IMR-90 (cell line): Measurements from ENCODE around the gene FDXR. TPM values are rescaled to one million over a fixed set of nuclear protein-coding genes. Genes with fewer than 3 reads are reported as not detected.

Source experiments
- ATAC-seq: fragments of 200-7000 bp; cut with Tn5 transposase; 2 replicates; pipeline ENCODE4 v1.9.1; 2020; ENCODE audit warnings: low read depth, mild to moderate bottlenecking, moderate library complexity
- BruUV-seq: library from RNA; stranded (reverse); fragments of 400-500 nt; replicated peaks from 2 replicates; lab custom pipeline; 2021; lab: Mats Ljungman, UMichigan
- CTCF ChIA-PET: fragments of 300-600 bp; formaldehyde crosslinking; extraction: SDS; loops from one replicate; lab custom pipeline; 2021; ENCODE audit warnings: antibody characterized with exemption; lab: Yijun Ruan, JAX
- POLR2A ChIA-PET: fragments of 300-600 bp; sonication (Branson Sonifier 250); formaldehyde crosslinking; loops from one replicate; lab custom pipeline; 2022; ENCODE audit warnings: antibody characterized with exemption; ENCODE audit not compliant: unreplicated experiment; lab: Charles Lee
- DNase-seq: peaks from one replicate; pipeline ENCODE4 v3.0.0; 2013
- H2AFZ ChIP-seq: replicated peaks from 2 replicates; pipeline ENCODE3; 2013; ENCODE audit warnings: low read length, mild to moderate bottlenecking; ENCODE audit not compliant: poor library complexity
- H2AK5ac ChIP-seq: 2 replicates; pipeline ENCODE4 v1.6.1; 2013; ENCODE audit warnings: low read depth, low read length, inconsistent platforms
- H2AK9ac ChIP-seq: replicated peaks from 2 replicates; pipeline ENCODE3; 2013; ENCODE audit warnings: mild to moderate bottlenecking, low read depth, low read length, moderate library complexity; ENCODE audit not compliant: poor library complexity
- H2BK120ac ChIP-seq: 2 replicates; pipeline ENCODE4 v1.6.1; 2013; ENCODE audit warnings: low read depth, low read length, inconsistent platforms
- H2BK15ac ChIP-seq: 3 replicates; pipeline ENCODE4 v1.6.1; 2013; ENCODE audit warnings: low read depth, low read length, inconsistent platforms
- H2BK20ac ChIP-seq: 2 replicates; pipeline ENCODE4 v1.6.1; 2013; ENCODE audit warnings: low read depth, mild to moderate bottlenecking, inconsistent platforms, low read length, moderate library complexity
- H2BK5ac ChIP-seq: 2 replicates; pipeline ENCODE4 v1.6.1; 2013; ENCODE audit warnings: mild to moderate bottlenecking, low read depth, low read length, inconsistent platforms; ENCODE audit not compliant: poor library complexity, severe bottlenecking
- H3K14ac ChIP-seq: replicated peaks from 2 replicates; pipeline ENCODE4 v1.6.1; 2013; ENCODE audit warnings: low read depth, low read length, inconsistent platforms
- H3K18ac ChIP-seq: 2 replicates; pipeline ENCODE4 v1.6.1; 2013; ENCODE audit warnings: low read depth, low read length, control low read depth
- H3K23ac ChIP-seq: 2 replicates; pipeline ENCODE4 v1.6.1; 2013; ENCODE audit warnings: low read depth, low read length, inconsistent platforms
- H3K27ac ChIP-seq: 2 replicates; pipeline ENCODE4 v1.5.1; 2013; ENCODE audit warnings: mild to moderate bottlenecking, control low read depth, low read length; ENCODE audit not compliant: insufficient read depth
- H3K27me3 ChIP-seq: 2 replicates; pipeline ENCODE4 v1.6.1; 2013; ENCODE audit warnings: low read length; ENCODE audit not compliant: control insufficient read depth, insufficient read depth
- H3K36me3 ChIP-seq: 2 replicates; pipeline ENCODE4 v1.6.1; 2013; ENCODE audit warnings: low read length, mixed read lengths; ENCODE audit not compliant: control insufficient read depth, insufficient read depth
- H3K4ac ChIP-seq: 2 replicates; pipeline ENCODE4 v1.6.1; 2013; ENCODE audit warnings: low read depth, low read length, inconsistent platforms
- H3K4me1 ChIP-seq: 2 replicates; pipeline ENCODE4 v1.6.1; 2013; ENCODE audit warnings: low read length, mixed read lengths; ENCODE audit not compliant: control insufficient read depth, insufficient read depth
- H3K4me2 ChIP-seq: 2 replicates; pipeline ENCODE4 v1.6.1; 2013; ENCODE audit warnings: low read depth, mild to moderate bottlenecking, control low read depth, low read length, moderate library complexity
- H3K4me3 ChIP-seq: 2 replicates; pipeline ENCODE4 v1.5.1; 2013; ENCODE audit warnings: low read depth, mild to moderate bottlenecking, control low read depth, low read length, moderate library complexity; ENCODE audit not compliant: insufficient read depth
- H3K56ac ChIP-seq: 2 replicates; pipeline ENCODE4 v1.6.1; 2013; ENCODE audit warnings: low read length, inconsistent platforms; ENCODE audit not compliant: insufficient read depth; ENCODE audit errors: extremely low read depth
- H3K79me1 ChIP-seq, 2 experiments: 2 replicates each; pipeline ENCODE4 v1.6.1; 2013; ENCODE audit warnings: low read length in 2 of 2, inconsistent platforms in 1 of 2, low read depth in 1 of 2
- H3K9ac ChIP-seq: 2 replicates; pipeline ENCODE4 v1.6.1; 2013; ENCODE audit warnings: low read depth, low read length, control low read depth
- H3K9me1 ChIP-seq: 2 replicates; pipeline ENCODE4 v1.6.1; 2013; ENCODE audit warnings: low read length, inconsistent platforms; ENCODE audit not compliant: insufficient read depth
- H3K9me3 ChIP-seq: 2 replicates; pipeline ENCODE4 v1.6.1; 2013; ENCODE audit warnings: low read length; ENCODE audit not compliant: control insufficient read depth, insufficient read depth
- H4K20me1 ChIP-seq: 2 replicates; pipeline ENCODE4 v1.6.1; 2013; ENCODE audit warnings: low read length, inconsistent platforms; ENCODE audit not compliant: insufficient read depth
- H4K5ac ChIP-seq: 2 replicates; pipeline ENCODE4 v1.6.1; 2013; ENCODE audit warnings: mild to moderate bottlenecking, low read depth, low read length, control low read depth
- H4K8ac ChIP-seq, 2 experiments: 2 replicates each; pipeline ENCODE4 v1.6.1; 2013; ENCODE audit warnings: low read depth in 2 of 2, low read length in 2 of 2, control low read depth in 1 of 2, inconsistent platforms in 1 of 2
- H4K91ac ChIP-seq: 2 replicates; pipeline ENCODE4 v1.6.1; 2013; ENCODE audit warnings: low read depth, low read length, inconsistent platforms; ENCODE audit not compliant: insufficient read depth
- CEBPB ChIP-seq: IDR thresholded peaks from 2 replicates; pipeline ENCODE4 v1.6.1; 2012; ENCODE audit warnings: low read depth, low read length, improper control_type of control experiment
- CHD1 ChIP-seq: IDR thresholded peaks from 2 replicates; pipeline ENCODE4 v1.6.1; 2012; ENCODE audit warnings: low read depth, low read length, improper control_type of control experiment
- CTCF ChIP-seq: conservative IDR thresholded peaks from 2 replicates; pipeline ENCODE4 v1.5.1; 2012; ENCODE audit warnings: mild to moderate bottlenecking, low read depth, low read length, improper control_type of control experiment
- MAFK ChIP-seq: IDR thresholded peaks from 2 replicates; pipeline ENCODE4 v1.6.1; 2012; ENCODE audit warnings: low read depth, low read length, improper control_type of control experiment
- MAZ ChIP-seq: IDR thresholded peaks from 2 replicates; pipeline ENCODE4 v1.6.1; 2012; ENCODE audit warnings: low read depth, mild to moderate bottlenecking, low read length, improper control_type of control experiment, moderate library complexity, borderline replicate concordance
- MXI1 ChIP-seq: IDR thresholded peaks from 2 replicates; pipeline ENCODE4 v1.6.1; 2012; ENCODE audit warnings: low read depth, mild to moderate bottlenecking, low read length, moderate library complexity, borderline replicate concordance
- NFE2L2 ChIP-seq: fragments of 150-350 bp; IDR thresholded peaks from 2 replicates; pipeline ENCODE4 v1.6.1; 2016; ENCODE audit warnings: low read depth, mild to moderate bottlenecking, low read length
- POLR2A ChIP-seq: IDR thresholded peaks from 2 replicates; pipeline ENCODE4 v1.6.1; 2012; ENCODE audit warnings: mild to moderate bottlenecking, low read depth, low read length
- RCOR1 ChIP-seq: IDR thresholded peaks from 2 replicates; pipeline ENCODE4 v1.6.1; 2012; ENCODE audit warnings: mild to moderate bottlenecking, low read length, improper control_type of control experiment; ENCODE audit not compliant: insufficient replicate concordance
- RFX5 ChIP-seq: IDR thresholded peaks from 2 replicates; pipeline ENCODE4 v1.8.0; 2012; ENCODE audit warnings: low read depth, mild to moderate bottlenecking, low read length, moderate library complexity
- WGBS, 2 experiments: methylation state at CpG; one replicate each; pipeline versions ENCODE4 v1.1.5 to v1.1.7; 2013; ENCODE audit warnings: missing lambda C conversion rate in 2 of 2; ENCODE audit not compliant: insufficient read length in 1 of 2; ENCODE audit errors: extremely low coverage in 2 of 2; 5-methylcytosine and 5-hydroxymethylcytosine counted together
- dilution Hi-C: fragments of 300-500 bp; cut with HindIII; formaldehyde crosslinking; loops from one replicate; pipeline ENCODE4 v1.14.3; 2018; ENCODE audit warnings: low sequenced_read_pairs; ENCODE audit not compliant: unreplicated experiment
- in situ Hi-C: fragments of 300-500 bp; cut with MboI; formaldehyde crosslinking; loops from 3 replicates; pipeline ENCODE4 v1.14.3; 2019; ENCODE audit warnings: low sequenced_read_pairs, inconsistent platforms, mixed read lengths
- intact Hi-C: fragments of 100-400 bp; cut with micrococcal nuclease; formaldehyde crosslinking; loops from 2 replicates; pipeline ENCODE4 v1.10.0; 2022
- polyA plus RNA-seq, 3 experiments: library from polyadenylated mRNA; depleted of rRNA; stranded (reverse); fragments of >200 nt; gene quantifications; 2 replicates each; pipeline ENCODE4 v1.2.3, GENCODE V29; 2012; ENCODE audit warnings: low replicate concordance in 1 of 3
- total RNA-seq: library from RNA; depleted of rRNA; stranded (reverse); fragments of >200 nt; gene quantifications from 2 replicates; pipeline ENCODE4 v1.2.3, GENCODE V29; 2012

Gene FDXR
- total and polyA plus RNA-seq, 2 of the 4 experiments (the other 2 are of a cell fraction), result 12.4 to 18.6 TPM

DNA sequence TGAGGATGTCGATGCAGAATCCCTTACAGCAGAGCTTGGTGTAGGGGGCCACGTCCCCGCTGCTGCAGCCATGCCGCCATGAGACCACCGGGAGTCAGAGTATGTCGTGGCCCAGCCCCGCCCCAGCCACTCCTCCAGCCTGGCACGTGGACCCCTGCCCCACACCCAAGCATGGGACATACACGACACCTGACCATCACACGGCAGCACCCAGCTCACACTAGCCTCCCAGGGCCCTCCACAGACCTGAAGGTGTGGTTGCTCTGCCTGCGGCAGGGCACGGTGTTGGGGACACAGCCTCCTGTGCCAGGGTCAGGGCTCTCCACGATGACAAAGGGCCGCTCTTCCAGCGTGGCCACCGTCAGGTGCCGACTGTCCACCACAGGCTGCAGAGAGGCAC lies 22.5 kb downstream of the FDXR start:
- DNase-seq, result no peak
- dilution Hi-C loops, result no loop called here
- Histone ChIP-seq H3K9me3 (peaks cover 2% of the 10 kb centered on the region; the same call in 1 of the 2 replicates), H3K79me1 (no peaks in the 10 kb centered on the region), H3K23ac (no peak overlapping the region), H4K5ac (no peak overlapping the region), H2BK20ac (no peak overlapping the region), H3K56ac (no peak overlapping the region), H2BK5ac (no peak overlapping the region), H3K4me2 (no peak overlapping the region), H2BK15ac (no peak overlapping the region), H3K18ac (no peak overlapping the region), H3K9me1 (no peaks in the 10 kb centered on the region), H3K14ac (no peak overlapping the region), H4K91ac (no peak overlapping the region), H3K9ac (no peak overlapping the region), H2AFZ (no peak overlapping the region), H3K4me1 (no peaks in the 10 kb centered on the region), H4K20me1 (no peaks in the 10 kb centered on the region), H2BK120ac (no peak overlapping the region), H3K4me3 (no peak overlapping the region), H3K4ac (no peak overlapping the region), H3K27me3 (peaks cover 45% of the 10 kb centered on the region), H2AK9ac (no peak overlapping the region), H2AK5ac (no peak overlapping the region), H3K36me3 (no peaks in the 10 kb centered on the region), H3K27ac (no peak overlapping the region), H4K8ac (no peak overlapping the region)
- 71% methylated on average over 10 of the region's 17 CpGs; no CpG with 5 or more reads in 1 of the 2 experiments for WGBS, 2 experiments
- ATAC-seq, result no peak
- intact Hi-C loops, result no loop called here
- in situ Hi-C loops, result loop anchor here (25.0 kb wide), 1 partner anchor 638 kb away; the partner anchor contains the start of genes RPL38 and TTYH2
- CTCF ChIA-PET, result no interaction called here
- BruUV-seq, result no TSS peak
- TF ChIP-seq CEBPB, result no peak
- TF ChIP-seq RCOR1, result no peak
- TF ChIP-seq MAFK, result no peak
- TF ChIP-seq RFX5, result no peak
- no peak for TF ChIP-seq POLR2A
- no peak for TF ChIP-seq MXI1
- no peak for TF ChIP-seq NFE2L2
- no peak for TF ChIP-seq CTCF
- TF ChIP-seq MAZ, result no peak
- TF ChIP-seq CHD1, result no peak
- POLR2A ChIA-PET, result no interaction called here
